Parathyroid adenoma (tissue), 2 donors: ENCODE data around the gene TTF1.

Experiments used
- H2AFZ ChIP-seq: fragments of 300-600 bp; sonication (generic); one replicate; pipeline ENCODE4 v1.7.0; 2017; ENCODE audit warnings: antibody characterized with exemption, mild to moderate bottlenecking
- H3K27ac ChIP-seq: fragments of 300-600 bp; sonication (generic); one replicate; pipeline ENCODE4 v1.7.0; 2017
- H3K27me3 ChIP-seq: fragments of 300-600 bp; sonication (generic); one replicate; pipeline ENCODE4 v1.7.0; 2017; ENCODE audit warnings: low read length; ENCODE audit not compliant: control insufficient read depth, insufficient read depth
- H3K36me3 ChIP-seq: fragments of 300-600 bp; sonication (generic); one replicate; pipeline ENCODE4 v1.7.0; 2017; ENCODE audit warnings: low read length; ENCODE audit not compliant: control insufficient read depth, insufficient read depth
- H3K4me1 ChIP-seq: fragments of 300-600 bp; sonication (generic); one replicate; pipeline ENCODE4 v1.7.0; 2017; ENCODE audit warnings: control low read depth
- H3K4me2 ChIP-seq: fragments of 300-600 bp; sonication (generic); one replicate; pipeline ENCODE4 v1.7.0; 2017; ENCODE audit warnings: low read length
- H3K4me3 ChIP-seq: fragments of 300-600 bp; sonication (generic); one replicate; pipeline ENCODE4 v1.7.0; 2017; ENCODE audit warnings: low read depth, low read length
- H3K79me2 ChIP-seq: fragments of 300-600 bp; sonication (generic); one replicate; pipeline ENCODE4 v1.7.0; 2017; ENCODE audit warnings: control low read depth
- H3K9ac ChIP-seq: fragments of 300-600 bp; sonication (generic); one replicate; pipeline ENCODE4 v1.7.0; 2017; ENCODE audit warnings: mild to moderate bottlenecking
- H3K9me3 ChIP-seq: fragments of 300-600 bp; sonication (generic); one replicate; pipeline ENCODE4 v1.7.0; 2017; ENCODE audit warnings: low read length; ENCODE audit not compliant: control insufficient read depth
- TF ChIP-seq, protein P1 (sequence below): fragments of 300-600 bp; sonication (generic); IDR thresholded peaks from one replicate; pipeline ENCODE4 v1.7.0; 2017; ENCODE audit warnings: antibody characterized with exemption, mild to moderate bottlenecking
- donor health status: primary hyperparathyroidism.

The TTF1 gene

DNA sequence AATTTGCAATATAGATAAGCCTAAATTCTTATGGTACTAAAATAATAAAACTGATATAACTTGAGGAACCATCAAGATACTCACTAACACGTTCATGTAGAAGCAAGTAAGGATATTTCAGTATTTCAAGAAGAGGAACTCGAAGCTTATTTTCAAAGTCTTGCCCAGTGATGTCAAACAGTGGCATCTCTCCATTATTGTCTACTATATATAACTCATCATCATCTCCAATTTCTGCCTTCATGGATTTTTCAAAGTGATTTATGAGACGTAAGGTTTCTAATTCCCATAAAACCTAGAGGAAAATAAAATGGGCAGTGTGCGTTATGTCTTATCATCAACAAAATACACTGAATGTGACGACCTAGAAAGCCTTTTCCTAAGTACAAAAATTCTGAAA lies 60.5 kb downstream of the TTF1 start:
- no peaks in the 10 kb centered on the region for H3K36me3 ChIP-seq
- no peak overlapping the region for H3K4me3 ChIP-seq
- no peaks in the 10 kb centered on the region for H3K9me3 ChIP-seq
- no peak overlapping the region for H3K27ac ChIP-seq
- TF ChIP-seq, protein P1, sequence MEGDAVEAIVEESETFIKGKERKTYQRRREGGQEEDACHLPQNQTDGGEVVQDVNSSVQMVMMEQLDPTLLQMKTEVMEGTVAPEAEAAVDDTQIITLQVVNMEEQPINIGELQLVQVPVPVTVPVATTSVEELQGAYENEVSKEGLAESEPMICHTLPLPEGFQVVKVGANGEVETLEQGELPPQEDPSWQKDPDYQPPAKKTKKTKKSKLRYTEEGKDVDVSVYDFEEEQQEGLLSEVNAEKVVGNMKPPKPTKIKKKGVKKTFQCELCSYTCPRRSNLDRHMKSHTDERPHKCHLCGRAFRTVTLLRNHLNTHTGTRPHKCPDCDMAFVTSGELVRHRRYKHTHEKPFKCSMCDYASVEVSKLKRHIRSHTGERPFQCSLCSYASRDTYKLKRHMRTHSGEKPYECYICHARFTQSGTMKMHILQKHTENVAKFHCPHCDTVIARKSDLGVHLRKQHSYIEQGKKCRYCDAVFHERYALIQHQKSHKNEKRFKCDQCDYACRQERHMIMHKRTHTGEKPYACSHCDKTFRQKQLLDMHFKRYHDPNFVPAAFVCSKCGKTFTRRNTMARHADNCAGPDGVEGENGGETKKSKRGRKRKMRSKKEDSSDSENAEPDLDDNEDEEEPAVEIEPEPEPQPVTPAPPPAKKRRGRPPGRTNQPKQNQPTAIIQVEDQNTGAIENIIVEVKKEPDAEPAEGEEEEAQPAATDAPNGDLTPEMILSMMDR: no peak
- H3K4me1 ChIP-seq: no peaks in the 10 kb centered on the region
- H3K79me2 ChIP-seq: no peaks in the 10 kb centered on the region
- no peaks in the 10 kb centered on the region for H3K27me3 ChIP-seq
- no peak overlapping the region for H3K4me2 ChIP-seq
- H2AFZ ChIP-seq: no peak overlapping the region
- no peak overlapping the region for H3K9ac ChIP-seq

DNA sequence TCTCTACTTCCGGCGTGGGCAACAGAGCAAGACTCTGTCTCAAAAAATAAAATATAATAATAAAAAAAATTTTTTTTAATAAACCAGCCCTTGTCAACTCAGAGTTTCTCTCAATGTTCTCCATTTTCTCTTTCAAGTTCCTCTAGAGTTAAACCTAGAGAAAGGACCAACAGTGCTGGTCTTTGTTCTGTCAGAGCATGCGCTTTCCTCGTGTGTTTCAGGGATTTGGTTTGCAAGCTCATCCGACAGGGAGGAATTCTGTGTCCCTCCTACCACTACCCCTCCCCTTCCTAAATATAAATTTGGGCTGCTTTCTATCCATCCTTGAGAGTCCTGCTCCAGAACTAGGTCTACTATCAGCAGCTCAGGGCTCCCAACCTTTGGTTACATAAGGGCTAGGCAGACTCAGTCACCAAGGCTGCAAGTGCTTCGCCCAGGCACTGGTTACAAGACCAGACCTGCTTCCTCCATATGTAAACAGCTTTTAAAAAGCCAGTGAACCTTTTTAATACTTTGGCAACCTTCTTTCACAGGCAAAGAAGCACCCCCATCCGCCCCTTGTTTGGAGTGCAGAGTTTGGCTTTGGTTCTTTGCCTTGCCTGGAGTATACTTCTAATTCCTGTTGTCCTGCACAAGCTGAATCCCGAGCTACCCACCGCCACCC lies 65.3 kb downstream of the TTF1 start:
- H3K4me1 ChIP-seq: no peaks in the 10 kb centered on the region
- H3K4me2 ChIP-seq: no peak overlapping the region
- no peaks in the 10 kb centered on the region for H3K27me3 ChIP-seq
- H3K9ac ChIP-seq: no peak overlapping the region
- H3K27ac ChIP-seq: no peak overlapping the region
- H3K36me3 ChIP-seq: no peaks in the 10 kb centered on the region
- TF ChIP-seq, protein P1: no peak
- H3K4me3 ChIP-seq: no peak overlapping the region
- H2AFZ ChIP-seq: no peak overlapping the region
- H3K79me2 ChIP-seq: no peaks in the 10 kb centered on the region
- no peaks in the 10 kb centered on the region for H3K9me3 ChIP-seq

DNA sequence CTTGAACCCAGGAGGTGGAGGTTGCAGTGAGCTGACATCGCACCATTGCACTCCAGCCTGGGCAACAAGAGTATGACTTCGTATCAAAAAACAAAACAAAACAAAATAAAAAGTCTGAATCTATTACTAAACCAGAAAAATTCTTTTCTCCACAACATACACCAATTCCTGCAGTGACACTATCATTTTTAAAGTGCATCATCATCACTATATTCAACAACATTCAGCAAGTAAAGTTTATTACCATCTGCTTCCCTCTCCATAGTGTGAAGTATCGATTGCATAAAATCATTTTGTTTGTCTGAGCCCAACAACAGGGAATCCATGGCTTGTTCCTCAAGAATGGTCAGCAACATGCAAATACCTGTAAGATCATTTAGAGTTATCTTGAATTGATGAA lies 72.3 kb downstream of the TTF1 start:
- TF ChIP-seq, protein P1: no peak
- no peaks in the 10 kb centered on the region for H3K9me3 ChIP-seq
- H3K9ac ChIP-seq: no peak overlapping the region
- no peak overlapping the region for H2AFZ ChIP-seq
- no peaks in the 10 kb centered on the region for H3K79me2 ChIP-seq
- no peak overlapping the region for H3K4me3 ChIP-seq
- H3K4me1 ChIP-seq: no peaks in the 10 kb centered on the region
- H3K27me3 ChIP-seq: no peaks in the 10 kb centered on the region
- H3K36me3 ChIP-seq: no peaks in the 10 kb centered on the region
- H3K4me2 ChIP-seq: no peak overlapping the region
- H3K27ac ChIP-seq: no peak overlapping the region

DNA sequence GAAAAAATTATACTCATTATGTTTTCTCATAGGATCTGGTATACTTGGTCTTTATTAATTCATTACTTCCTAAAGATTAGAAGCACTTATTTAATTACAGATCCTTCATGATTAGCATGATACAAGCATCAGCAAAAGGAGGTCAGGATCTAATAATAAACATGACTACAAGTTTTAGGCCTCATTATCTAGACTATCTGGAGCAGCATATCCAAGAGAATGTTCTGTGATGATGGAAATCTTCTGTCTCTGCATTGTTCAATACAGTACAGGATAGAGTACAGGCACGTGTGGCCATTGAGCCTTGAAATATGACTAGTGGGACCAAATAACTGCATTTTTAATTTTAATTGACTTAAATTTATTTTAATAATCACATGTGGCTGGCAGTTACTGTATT lies 73.1 kb downstream of the TTF1 start:
- Histone ChIP-seq H3K9ac (no peak overlapping the region), H3K4me1 (no peaks in the 10 kb centered on the region), H3K9me3 (no peaks in the 10 kb centered on the region), H3K36me3 (no peaks in the 10 kb centered on the region), H3K27me3 (no peaks in the 10 kb centered on the region), H3K4me2 (no peak overlapping the region), H3K4me3 (no peak overlapping the region), H2AFZ (no peak overlapping the region), H3K27ac (no peak overlapping the region), H3K79me2 (no peaks in the 10 kb centered on the region)
- TF ChIP-seq, protein P1: no peak

DNA sequence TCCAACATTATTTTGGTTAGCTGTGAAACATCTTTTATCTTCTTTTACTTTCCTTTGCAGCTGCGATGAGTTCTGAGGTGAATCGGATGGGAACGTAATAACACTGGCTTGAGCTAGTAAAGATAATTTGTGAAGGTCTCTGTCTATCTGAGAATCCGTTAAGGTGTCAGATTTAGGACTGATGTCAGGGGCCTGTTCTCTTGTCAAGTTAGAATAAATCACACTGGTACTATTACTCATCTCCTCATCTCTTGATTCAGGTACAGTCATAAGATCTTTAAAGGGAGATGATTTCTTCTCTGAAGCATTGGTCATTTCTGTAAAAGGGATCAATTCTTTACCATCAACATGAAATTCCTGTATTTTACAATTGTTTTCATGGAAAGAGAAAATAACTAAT lies 78.1 kb downstream of the TTF1 start:
- H3K4me2 ChIP-seq: no peak overlapping the region
- H3K9ac ChIP-seq: no peak overlapping the region
- TF ChIP-seq, protein P1: no peak
- H3K4me1 ChIP-seq: no peaks in the 10 kb centered on the region
- H3K27me3 ChIP-seq: no peaks in the 10 kb centered on the region
- H2AFZ ChIP-seq: no peak overlapping the region
- H3K79me2 ChIP-seq: peaks cover 2% of the 10 kb centered on the region
- H3K4me3 ChIP-seq: no peak overlapping the region
- H3K9me3 ChIP-seq: no peaks in the 10 kb centered on the region
- H3K27ac ChIP-seq: no peak overlapping the region
- no peaks in the 10 kb centered on the region for H3K36me3 ChIP-seq
